GM12878 (cell line): ENCODE data around the gene LMF2. TPM values are rescaled to one million over a fixed set of nuclear protein-coding genes. Genes with fewer than 3 reads are reported as not detected.

Experiments
- ATAC-seq: fragments of 200-7000 bp; cut with Tn5 transposase; 3 replicates; pipeline ENCODE4 v1.9.1; 2020; ENCODE audit warnings: mild to moderate bottlenecking, moderate library complexity
- BruUV-seq: library from RNA; stranded (reverse); fragments of 400-500 nt; replicated peaks from 2 replicates; lab custom pipeline; 2021; lab: Mats Ljungman, UMichigan
- CTCF ChIA-PET: fragments of 300-600 bp; sonication (Branson Sonifier 250); formaldehyde crosslinking; extraction: SDS; loops from one replicate; lab custom pipeline; 2021; ENCODE audit warnings: inconsistent platforms; lab: Yijun Ruan, JAX
- POLR2A ChIA-PET: fragments of 350-600 bp; formaldehyde crosslinking; extraction: SDS; loops from one replicate; lab custom pipeline; 2021; ENCODE audit warnings: inconsistent platforms; lab: Charles Lee
- RAD21 ChIA-PET: fragments of 300-600 bp; sonication (Branson Sonifier 250); formaldehyde crosslinking; loops from one replicate; lab custom pipeline; 2023; ENCODE audit warnings: antibody characterized with exemption; ENCODE audit not compliant: unreplicated experiment; lab: Charles Lee
- SMC1A ChIA-PET: fragments of 300-600 bp; sonication (Branson Sonifier 250); formaldehyde crosslinking; loops from one replicate; lab custom pipeline; 2023; ENCODE audit not compliant: unreplicated experiment, uncharacterized antibody; lab: Charles Lee
- DNase-seq: peaks from one replicate; pipeline ENCODE4 v3.0.0-alpha.2; 2011; ENCODE audit warnings: low read depth, low spot score
- FAIRE-seq: peaks from 3 replicates; lab custom pipeline; 2011; peaks lifted over from hg19 to GRCh38; lab: Jason Lieb, UNC
- H2AFZ ChIP-seq: 2 replicates; pipeline ENCODE4 v1.6.0; 2011; ENCODE audit warnings: low read depth, low read length, control low read depth; ENCODE audit not compliant: control insufficient read depth
- H3K27ac ChIP-seq: 2 replicates; pipeline ENCODE4 v1.5.1; 2011; ENCODE audit warnings: control low read depth; ENCODE audit not compliant: control insufficient read depth, insufficient read depth
- H3K27me3 ChIP-seq, 2 experiments: replicated peaks in 1 of 2; 2 replicates each; pipeline versions ENCODE4 v1.6.0 to v1.6.1; 2011; ENCODE audit warnings: low read length in 1 of 2; ENCODE audit not compliant: control insufficient read depth in 2 of 2, insufficient read depth in 2 of 2
- H3K36me3 ChIP-seq, 2 experiments: 2 replicates each; pipeline ENCODE4 v1.5.1; 2011; ENCODE audit warnings: low read length in 1 of 2; ENCODE audit not compliant: control insufficient read depth in 2 of 2, insufficient read depth in 2 of 2
- H3K4me1 ChIP-seq: 2 replicates; pipeline ENCODE4 v1.6.1; 2011; ENCODE audit warnings: mild to moderate bottlenecking, low read length, moderate library complexity, mixed read lengths; ENCODE audit not compliant: control insufficient read depth, insufficient read depth
- H3K4me2 ChIP-seq: 2 replicates; pipeline ENCODE4 v1.6.0; 2011; ENCODE audit warnings: control low read depth; ENCODE audit not compliant: control insufficient read depth, insufficient read depth
- H3K4me3 ChIP-seq: fragments of 200-600 bp; sonication (generic); 2 replicates; pipeline ENCODE4 v1.5.1; 2016
- H3K79me2 ChIP-seq: 2 replicates; pipeline ENCODE4 v1.6.0; 2011; ENCODE audit warnings: low read length; ENCODE audit not compliant: control insufficient read depth, insufficient read depth
- H3K9ac ChIP-seq: 2 replicates; pipeline ENCODE4 v1.8.0; 2011; ENCODE audit warnings: low read length, control low read depth, mixed read lengths; ENCODE audit not compliant: control insufficient read depth, insufficient read depth
- H3K9me3 ChIP-seq: replicated peaks from 3 replicates; pipeline ENCODE4 v1.5.1; 2011; ENCODE audit warnings: mild to moderate bottlenecking, low read length; ENCODE audit not compliant: control insufficient read depth, insufficient read depth
- H4K20me1 ChIP-seq: 2 replicates; pipeline ENCODE4 v1.6.0; 2011; ENCODE audit not compliant: control insufficient read depth, insufficient read depth
- CBX3 ChIP-seq: fragments of 200-600 bp; sonication (generic); IDR thresholded peaks from 2 replicates; pipeline ENCODE4 v1.6.1; 2016; ENCODE audit warnings: low read depth, borderline replicate concordance
- EED ChIP-seq: sonication (generic); IDR thresholded peaks from 2 replicates; pipeline ENCODE4 v1.6.1; 2016; ENCODE audit warnings: antibody characterized with exemption, low read depth
- EP300 ChIP-seq, 2 experiments: fragments of 150-350 bp in 1 of 2; IDR thresholded peaks; 2 replicates each; pipeline ENCODE4 v1.6.1; 2011 to 2012; ENCODE audit warnings: low read depth in 2 of 2, low read length in 2 of 2, borderline replicate concordance in 1 of 2, improper control_type of control experiment in 1 of 2, inconsistent platforms in 1 of 2; ENCODE audit not compliant: control insufficient read depth in 1 of 2
- ESRRA ChIP-seq: IDR thresholded peaks from 2 replicates; pipeline ENCODE4 v1.6.1; 2012; ENCODE audit warnings: mild to moderate bottlenecking, low read length, improper control_type of control experiment
- GATAD2B ChIP-seq: fragments of 450-650 bp; conservative IDR thresholded peaks from 2 replicates; pipeline ENCODE4 v1.6.1; 2017; ENCODE audit warnings: low read depth, mild to moderate bottlenecking, moderate library complexity
- IKZF1 ChIP-seq: fragments of 450-650 bp; conservative IDR thresholded peaks from 2 replicates; pipeline ENCODE4 v1.6.1; 2017; ENCODE audit warnings: antibody characterized with exemption, mild to moderate bottlenecking
- LARP7 ChIP-seq: fragments of 450-650 bp; IDR thresholded peaks from 2 replicates; pipeline ENCODE4 v1.6.1; 2017; ENCODE audit warnings: mild to moderate bottlenecking
- SMAD1 ChIP-seq: fragments of 450-650 bp; IDR thresholded peaks from 2 replicates; pipeline ENCODE4 v1.6.1; 2018; ENCODE audit warnings: mild to moderate bottlenecking, low read depth; ENCODE audit not compliant: partially characterized antibody
- SMARCA5 ChIP-seq: fragments of 450-650 bp; IDR thresholded peaks from 2 replicates; pipeline ENCODE4 v1.6.1; 2017; ENCODE audit warnings: mild to moderate bottlenecking
- SPI1 ChIP-seq: IDR thresholded peaks from 2 replicates; pipeline ENCODE4 v1.6.1; 2011; ENCODE audit warnings: low read depth, mild to moderate bottlenecking, low read length, moderate library complexity, borderline replicate concordance; ENCODE audit not compliant: insufficient read depth
- TBL1XR1 ChIP-seq: IDR thresholded peaks from 2 replicates; pipeline ENCODE4 v1.6.1; 2012; ENCODE audit warnings: low read depth, low read length, improper control_type of control experiment
- TCF3 ChIP-seq: IDR thresholded peaks from 2 replicates; pipeline ENCODE4 v1.6.1; 2012; ENCODE audit warnings: low read depth, mild to moderate bottlenecking, low read length, borderline replicate concordance; ENCODE audit not compliant: insufficient read depth
- ZNF24 ChIP-seq: fragments of 450-650 bp; IDR thresholded peaks from 2 replicates; pipeline ENCODE4 v1.6.1; 2017; ENCODE audit warnings: antibody characterized with exemption, mild to moderate bottlenecking
- WGBS: methylation state at CpG from one replicate; pipeline ENCODE4 v1.1.6; 2016; ENCODE audit warnings: low lambda C conversion rate; ENCODE audit not compliant: insufficient replicate concordance, insufficient coverage; ENCODE audit errors: missing lambda C conversion rate; 5-methylcytosine and 5-hydroxymethylcytosine counted together
- in situ Hi-C: fragments of 300-500 bp; cut with MboI; formaldehyde crosslinking; loops from 9 replicates; pipeline ENCODE4 v1.14.3; 2018; ENCODE audit warnings: mixed read lengths
- intact Hi-C: fragments of 100-400 bp; cut with micrococcal nuclease; formaldehyde crosslinking; loops from one replicate; pipeline ENCODE4 v1.14.2; 2022; ENCODE audit not compliant: unreplicated experiment
- polyA plus RNA-seq, 11 experiments: library from polyadenylated mRNA; depleted of rRNA in 4 of 11; unstranded in 6 of 11; stranded (reverse) in 5 of 11; fragments of >200 nt; fragmentation: Nextera tagmentation in 4 of 11; fragmentation: Illumina TruSeq in 1 of 11; extraction: Ambion mirVana in 4 of 11; extraction: Trizol in 1 of 11; gene quantifications; 1 replicate in 1 of 11; 2 replicates in 10 of 11; pipeline versions ENCODE4 v1.2.1 to v1.2.3, GENCODE V29; 2011 to 2016; ENCODE audit warnings: inconsistent platforms in 2 of 11, missing spikeins in 2 of 11, low read depth in 1 of 11
- total RNA-seq, 4 experiments: library from RNA; depleted of rRNA in 3 of 4; stranded (reverse); fragments of >200 nt in 3 of 4; fragmentation: Illumina TruSeq in 1 of 4; extraction: Trizol in 1 of 4; gene quantifications; 2 replicates each; pipeline versions ENCODE4 v1.2.1 to v1.2.3, GENCODE V29; 2013 to 2021
- TF ChIP-seq, protein P1 (sequence below): fragments of 450-650 bp; IDR thresholded peaks from 2 replicates; pipeline ENCODE4 v1.6.1; 2017; ENCODE audit warnings: mild to moderate bottlenecking, moderate library complexity

LMF2 gene
- total and polyA plus RNA-seq, 10 of the 15 experiments (the other 5 are each of a cell fraction or from before 2014, with no cell fraction given): 0.08 to 57.5 (median 21.2) TPM

- ChIA-PET CTCF (interaction anchor here (1.0 to 1.8 kb wide), 2 partner anchors 14 to 42 kb away, joined by 3 to 8 read pairs; no protein-coding TSS in a partner anchor), SMC1A (interaction anchor here (1.0 kb wide), 1 partner anchor 165 kb away, joined by 3 read pairs; no protein-coding TSS in a partner anchor), POLR2A (no interaction called here), RAD21 (no interaction called here)
- DNase-seq (no peak), FAIRE-seq (no peak), ATAC-seq (no peak)
- Histone ChIP-seq H3K27me3 (no peaks in the 10 kb centered on the region), H3K27ac (no peak overlapping the region), H3K79me2 (no peaks in the 10 kb centered on the region), H3K4me1 (no peaks in the 10 kb centered on the region), H3K9ac (no peak overlapping the region), H3K36me3 (peaks cover 8 to 37% of the 10 kb centered on the region in 2 experiments; a peak in 3 of 4 replicates), H3K4me2 (no peak overlapping the region), H4K20me1 (no peaks in the 10 kb centered on the region), H2AFZ (no peak overlapping the region), H3K9me3 (no peaks in the 10 kb centered on the region), H3K4me3 (no peak overlapping the region)
- in situ Hi-C loops (no loop called here), intact Hi-C loops (loop anchor here (2.0 kb wide), 1 partner anchor 43 kb away; no protein-coding TSS in a partner anchor)
- no TSS peak for BruUV-seq
- TF ChIP-seq SMARCA5: no peak
- no peak for TF ChIP-seq EP300 (IDR thresholded peaks at IDR 0.05; ENCODE audit: borderline replicate concordance in 1 of 2, control insufficient read depth in 1 of 2, low read depth in 2 of 2, low read length in 2 of 2)
- 96% methylated on average over 8 of the region's 11 CpGs for WGBS
Observed at GRCh38 chr22:50456026-50456425, 51.5 kb downstream of the LMF2 start.

DNA sequence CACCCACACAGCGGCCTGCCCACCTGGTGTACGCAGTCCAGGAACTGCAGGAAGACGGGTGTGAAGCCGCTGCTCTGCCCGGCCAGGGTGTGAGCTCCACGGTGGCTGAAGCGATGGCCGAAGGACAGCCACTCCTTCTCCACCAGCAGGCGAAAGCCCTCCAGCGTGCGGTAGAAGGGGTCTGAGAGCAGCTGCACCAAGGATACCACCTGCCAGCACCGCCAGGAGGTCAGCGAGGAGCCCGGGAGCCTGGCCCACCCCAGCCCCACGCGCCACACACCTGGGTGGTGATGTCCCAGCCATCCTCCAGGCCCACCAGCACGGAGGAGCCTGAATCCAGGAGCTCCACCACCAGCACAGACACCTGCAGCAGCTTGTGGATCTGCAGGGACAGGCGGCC, 52.3 kb downstream of the LMF2 start:
- CTCF ChIA-PET: interaction anchor here (1.0 kb wide), 1 partner anchor 15 kb away, joined by 3 read pairs; no protein-coding TSS in a partner anchor
- RAD21 ChIA-PET: interaction anchor here (1.1 kb wide), 1 partner anchor 204 kb away, joined by 3 read pairs; the partner anchor contains the start of gene HDAC10
- intact Hi-C loops: no loop called here
- no peaks in the 10 kb centered on the region for H3K9me3 ChIP-seq
- no peaks in the 10 kb centered on the region for H3K79me2 ChIP-seq
- no peak overlapping the region for H3K4me2 ChIP-seq
- in situ Hi-C loops: no loop called here
- H3K4me1 ChIP-seq: no peaks in the 10 kb centered on the region
- ATAC-seq (no peak), DNase-seq (no peak), FAIRE-seq (no peak)
- POLR2A ChIA-PET: no interaction called here
- H3K4me3 ChIP-seq: no peak overlapping the region
- H3K9ac ChIP-seq: no peak overlapping the region
- no peak for TF ChIP-seq GATAD2B
- no peak for TF ChIP-seq IKZF1
- no peak for TF ChIP-seq EED
- TF ChIP-seq TCF3: no peak
- TF ChIP-seq ESRRA: no peak
- TF ChIP-seq SMAD1: no peak
- TF ChIP-seq, protein P1, sequence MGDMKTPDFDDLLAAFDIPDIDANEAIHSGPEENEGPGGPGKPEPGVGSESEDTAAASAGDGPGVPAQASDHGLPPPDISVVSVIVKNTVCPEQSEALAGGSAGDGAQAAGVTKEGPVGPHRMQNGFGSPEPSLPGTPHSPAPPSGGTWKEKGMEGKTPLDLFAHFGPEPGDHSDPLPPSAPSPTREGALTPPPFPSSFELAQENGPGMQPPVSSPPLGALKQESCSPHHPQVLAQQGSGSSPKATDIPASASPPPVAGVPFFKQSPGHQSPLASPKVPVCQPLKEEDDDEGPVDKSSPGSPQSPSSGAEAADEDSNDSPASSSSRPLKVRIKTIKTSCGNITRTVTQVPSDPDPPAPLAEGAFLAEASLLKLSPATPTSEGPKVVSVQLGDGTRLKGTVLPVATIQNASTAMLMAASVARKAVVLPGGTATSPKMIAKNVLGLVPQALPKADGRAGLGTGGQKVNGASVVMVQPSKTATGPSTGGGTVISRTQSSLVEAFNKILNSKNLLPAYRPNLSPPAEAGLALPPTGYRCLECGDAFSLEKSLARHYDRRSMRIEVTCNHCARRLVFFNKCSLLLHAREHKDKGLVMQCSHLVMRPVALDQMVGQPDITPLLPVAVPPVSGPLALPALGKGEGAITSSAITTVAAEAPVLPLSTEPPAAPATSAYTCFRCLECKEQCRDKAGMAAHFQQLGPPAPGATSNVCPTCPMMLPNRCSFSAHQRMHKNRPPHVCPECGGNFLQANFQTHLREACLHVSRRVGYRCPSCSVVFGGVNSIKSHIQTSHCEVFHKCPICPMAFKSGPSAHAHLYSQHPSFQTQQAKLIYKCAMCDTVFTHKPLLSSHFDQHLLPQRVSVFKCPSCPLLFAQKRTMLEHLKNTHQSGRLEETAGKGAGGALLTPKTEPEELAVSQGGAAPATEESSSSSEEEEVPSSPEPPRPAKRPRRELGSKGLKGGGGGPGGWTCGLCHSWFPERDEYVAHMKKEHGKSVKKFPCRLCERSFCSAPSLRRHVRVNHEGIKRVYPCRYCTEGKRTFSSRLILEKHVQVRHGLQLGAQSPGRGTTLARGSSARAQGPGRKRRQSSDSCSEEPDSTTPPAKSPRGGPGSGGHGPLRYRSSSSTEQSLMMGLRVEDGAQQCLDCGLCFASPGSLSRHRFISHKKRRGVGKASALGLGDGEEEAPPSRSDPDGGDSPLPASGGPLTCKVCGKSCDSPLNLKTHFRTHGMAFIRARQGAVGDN: no peak
- TF ChIP-seq CBX3: no peak
- no peak for TF ChIP-seq TBL1XR1
- no peak for TF ChIP-seq ZNF24
- no peak for TF ChIP-seq LARP7
- TF ChIP-seq SPI1: no peak
- no TSS peak for BruUV-seq
- no peaks in the 10 kb centered on the region for H3K27me3 ChIP-seq
- 87% methylated on average over 18 of the region's 18 CpGs for WGBS
- no peaks in the 10 kb centered on the region for H4K20me1 ChIP-seq
- H3K27ac ChIP-seq: no peak overlapping the region
- no peak overlapping the region for H2AFZ ChIP-seq
- peaks cover 8 to 35% of the 10 kb centered on the region in 2 experiments; a peak in 3 of 4 replicates for H3K36me3 ChIP-seq
- SMC1A ChIA-PET: no interaction called here
